Spleen (tissue), 7 donors: Measurements from ENCODE around the gene CXCR1.

Experiments used
- POLR2A ChIP-seq, 3 donors: fragments of 450-650 bp; IDR thresholded peaks; one replicate each; pipeline ENCODE4 v1.5.1; 2017; ENCODE audit warnings: antibody characterized with exemption in 3 of 3, mild to moderate bottlenecking in 1 of 3
- TF ChIP-seq, protein P1 (sequence below), 11 experiments: fragments of 200-600 bp in 7 of 11; fragments of 450-650 bp in 4 of 11; sonication (generic) in 4 of 11; IDR thresholded peaks in 8 of 11; conservative IDR thresholded peaks in 3 of 11; 1 replicate in 7 of 11; 2 replicates in 4 of 11; pipeline versions ENCODE4 v1.4.0 to v1.8.0; 2016 to 2021; ENCODE audit warnings: antibody characterized with exemption in 11 of 11, inconsistent platforms in 4 of 11, mild to moderate bottlenecking in 1 of 11
- donor health status: DM: no; HTN: no; CAD: no; lungs with moderate emphysema.
- donor health status: DM: no; HTN: no; CAD: no.
- donor health status: DM: no; HTN: no; CAD: no.

- TF ChIP-seq, protein P1, sequence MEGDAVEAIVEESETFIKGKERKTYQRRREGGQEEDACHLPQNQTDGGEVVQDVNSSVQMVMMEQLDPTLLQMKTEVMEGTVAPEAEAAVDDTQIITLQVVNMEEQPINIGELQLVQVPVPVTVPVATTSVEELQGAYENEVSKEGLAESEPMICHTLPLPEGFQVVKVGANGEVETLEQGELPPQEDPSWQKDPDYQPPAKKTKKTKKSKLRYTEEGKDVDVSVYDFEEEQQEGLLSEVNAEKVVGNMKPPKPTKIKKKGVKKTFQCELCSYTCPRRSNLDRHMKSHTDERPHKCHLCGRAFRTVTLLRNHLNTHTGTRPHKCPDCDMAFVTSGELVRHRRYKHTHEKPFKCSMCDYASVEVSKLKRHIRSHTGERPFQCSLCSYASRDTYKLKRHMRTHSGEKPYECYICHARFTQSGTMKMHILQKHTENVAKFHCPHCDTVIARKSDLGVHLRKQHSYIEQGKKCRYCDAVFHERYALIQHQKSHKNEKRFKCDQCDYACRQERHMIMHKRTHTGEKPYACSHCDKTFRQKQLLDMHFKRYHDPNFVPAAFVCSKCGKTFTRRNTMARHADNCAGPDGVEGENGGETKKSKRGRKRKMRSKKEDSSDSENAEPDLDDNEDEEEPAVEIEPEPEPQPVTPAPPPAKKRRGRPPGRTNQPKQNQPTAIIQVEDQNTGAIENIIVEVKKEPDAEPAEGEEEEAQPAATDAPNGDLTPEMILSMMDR (IDR thresholded peaks at IDR 0.05 in 8 of 11, conservative IDR thresholded peaks at IDR 0.05 in 3 of 11), result no peak
- no peak for TF ChIP-seq POLR2A (IDR thresholded peaks at IDR 0.05)
Measured at GRCh38 chr2:218145124-218145523, 21.6 kb downstream of the CXCR1 start.
